CD4-positive, alpha-beta memory T cell (primary cell): ENCODE data around the gene FOXA1. TPM values are rescaled to one million over a fixed set of nuclear protein-coding genes. Genes with fewer than 3 reads are reported as not detected.
A peak's percentile ranks its signal among the peaks of the same experiment; 100 is the strongest.

Experiments
- CTCF ChIA-PET: fragments of 350-600 bp; sonication (Branson Sonifier 250); formaldehyde crosslinking; loops from one replicate; lab custom pipeline; 2021; ENCODE audit warnings: inconsistent platforms; ENCODE audit not compliant: partially characterized antibody; lab: Charles Lee
- POLR2A ChIA-PET: fragments of 350-600 bp; sonication (Branson Sonifier 250); formaldehyde crosslinking; loops from one replicate; lab custom pipeline; 2021; ENCODE audit not compliant: partially characterized antibody; lab: Charles Lee
- DNase-seq, 5 donors: peaks; one replicate each; pipeline versions ENCODE4 v3.0.0 to v3.0.0-alpha.2; 2020 to 2022; ENCODE audit warnings: mixed read lengths in 1 of 5
- H3K27ac ChIP-seq: one replicate; pipeline ENCODE4 v1.7.0; 2013; ENCODE audit warnings: low read depth, low read length
- H3K27me3 ChIP-seq: 2 replicates; pipeline ENCODE4 v1.7.0; 2013; ENCODE audit warnings: mild to moderate bottlenecking, low read length, moderate library complexity; ENCODE audit not compliant: insufficient read depth
- H3K36me3 ChIP-seq: 2 replicates; pipeline ENCODE4 v1.7.0; 2013; ENCODE audit warnings: mild to moderate bottlenecking, low read length, moderate library complexity; ENCODE audit not compliant: insufficient read depth
- H3K4me1 ChIP-seq: 2 replicates; pipeline ENCODE4 v1.7.0; 2013; ENCODE audit warnings: mild to moderate bottlenecking, low read length, moderate library complexity; ENCODE audit not compliant: insufficient read depth
- H3K4me3 ChIP-seq, 2 donors: one replicate each; pipeline ENCODE4 v1.7.0; 2013; ENCODE audit warnings: low read length in 2 of 2, mild to moderate bottlenecking in 1 of 2
- H3K9me3 ChIP-seq, 2 donors: one replicate each; pipeline ENCODE4 v1.7.0; 2013; ENCODE audit warnings: low read length in 2 of 2, control low read depth in 1 of 2; ENCODE audit not compliant: control insufficient read depth in 1 of 2
- H3K27ac Mint-ChIP-seq, 7 donors: one replicate each; pipeline ENCODE4 v1.8.0; 2020 to 2021; ENCODE audit warnings: mixed read lengths in 7 of 7, mild to moderate bottlenecking in 6 of 7, inconsistent platforms in 3 of 7, moderate library complexity in 3 of 7
- H3K27me3 Mint-ChIP-seq, 2 donors: one replicate each; pipeline ENCODE4 v1.8.0; 2020 to 2021; ENCODE audit warnings: mixed read lengths in 2 of 2
- H3K36me3 Mint-ChIP-seq, 2 donors: one replicate each; pipeline ENCODE4 v1.8.0; 2020 to 2021; ENCODE audit warnings: mixed read lengths in 2 of 2, inconsistent platforms in 1 of 2, mild to moderate bottlenecking in 1 of 2
- H3K4me1 Mint-ChIP-seq, 4 donors: one replicate each; pipeline ENCODE4 v1.8.0; 2020 to 2021; ENCODE audit warnings: mixed read lengths in 4 of 4, mild to moderate bottlenecking in 1 of 4
- H3K4me3 Mint-ChIP-seq, 8 donors: one replicate each; pipeline ENCODE4 v1.8.0; 2020 to 2021; ENCODE audit warnings: mixed read lengths in 8 of 8, mild to moderate bottlenecking in 7 of 8, moderate library complexity in 6 of 8, inconsistent platforms in 3 of 8
- H3K9me3 Mint-ChIP-seq, 8 donors: one replicate each; pipeline ENCODE4 v1.8.0; 2020 to 2021; ENCODE audit warnings: mixed read lengths in 8 of 8, mild to moderate bottlenecking in 5 of 8, inconsistent platforms in 3 of 8, moderate library complexity in 1 of 8
- intact Hi-C: fragments of 100-400 bp; cut with micrococcal nuclease; formaldehyde crosslinking; loops from one replicate; pipeline ENCODE4 v1.15.1; 2023
- polyA plus RNA-seq, 2 donors: library from polyadenylated mRNA; unstranded; fragments of 300-500 nt; fragmentation: Illumina TruSeq; gene quantifications; one replicate each; pipeline ENCODE4 v1.2.3, GENCODE V29; 2021
- total RNA-seq, 2 experiments: library from RNA; stranded (reverse); gene quantifications; one replicate each; pipeline ENCODE4 v1.2.3, GENCODE V29; 2021

Gene FOXA1
- total and polyA plus RNA-seq, 4 experiments from 2014 or later = not detected

DNA sequence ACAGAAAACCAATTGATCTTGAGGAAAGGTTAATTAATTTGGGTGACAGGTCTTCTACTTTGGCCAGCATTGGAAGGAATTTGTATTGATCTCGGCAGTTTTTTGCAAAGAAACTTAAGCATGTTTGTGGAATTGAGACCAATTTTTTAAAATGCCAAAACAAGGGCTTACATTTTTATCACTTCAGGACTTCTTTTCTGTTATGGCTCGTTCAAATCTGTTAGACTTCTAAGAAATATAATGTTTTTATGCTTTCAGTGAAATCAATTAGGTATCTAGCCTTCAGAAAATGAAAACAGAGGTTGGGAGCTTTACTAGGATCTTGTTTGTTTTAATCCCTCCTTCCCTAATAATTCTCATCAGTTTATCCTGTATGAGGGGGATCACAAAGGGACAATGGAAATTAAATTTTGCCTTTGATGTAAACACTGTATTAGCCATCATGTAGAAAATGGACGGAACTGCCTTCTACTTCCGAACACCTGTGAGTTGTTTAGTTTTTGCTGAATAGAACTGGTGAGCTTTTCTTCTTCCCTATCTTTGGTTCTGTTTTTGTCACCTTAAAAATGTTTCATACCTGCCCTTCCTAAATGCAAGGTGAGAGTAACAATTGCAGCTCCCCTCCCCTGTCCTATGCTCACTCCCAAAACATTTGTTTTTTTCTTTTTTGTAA lies 7.8 kb downstream of the FOXA1 start:
- Histone ChIP-seq H3K4me1 (no peaks in the 10 kb centered on the region), H3K4me3 (no peak overlapping the region), H3K27ac (no peak overlapping the region), H3K9me3 (no peaks in the 10 kb centered on the region), H3K27me3 (peaks cover 18% of the 10 kb centered on the region), H3K36me3 (no peaks in the 10 kb centered on the region)
- intact Hi-C loops = no loop called here
- ChIA-PET POLR2A (no interaction called here), CTCF (no interaction called here)
- peaks cover 46 to 54% of the 10 kb centered on the region in 2 donors for H3K27me3 Mint-ChIP-seq
- peaks cover 0 to 43% (median 26%) of the 10 kb centered on the region in 8 donors for H3K9me3 Mint-ChIP-seq
- no peak for DNase-seq
- H3K27ac Mint-ChIP-seq = peak overlapping the region in 1 of 7 donors; percentile 2
- no peak overlapping the region for H3K4me3 Mint-ChIP-seq
- H3K36me3 Mint-ChIP-seq = peaks cover 0 to 4% of the 10 kb centered on the region in 2 donors
- H3K4me1 Mint-ChIP-seq = no peaks in the 10 kb centered on the region

DNA sequence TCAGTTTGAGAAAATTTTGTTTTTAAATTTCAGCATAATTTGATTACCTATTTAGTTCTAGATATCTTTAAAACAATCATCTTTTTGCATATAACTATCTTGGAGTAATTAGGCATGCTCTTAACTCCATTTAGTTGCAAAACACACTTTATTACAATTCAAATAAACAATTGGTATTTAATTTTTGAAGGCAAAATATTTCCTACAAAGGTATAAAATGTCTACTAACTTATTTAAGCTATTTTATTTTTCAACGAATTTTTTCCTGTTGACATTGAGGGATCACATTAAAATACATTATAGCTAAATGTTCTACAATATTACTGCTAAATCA lies 8.3 kb downstream of the FOXA1 start:
- peak overlapping the region in 1 of 7 donors; percentile 2 for H3K27ac Mint-ChIP-seq
- no peak overlapping the region for H3K4me3 Mint-ChIP-seq
- peaks cover 0 to 43% (median 26%) of the 10 kb centered on the region in 8 donors for H3K9me3 Mint-ChIP-seq
- no peak for DNase-seq
- H3K27me3 Mint-ChIP-seq = peaks cover 44 to 54% of the 10 kb centered on the region in 2 donors
- Histone ChIP-seq H3K27me3 (peaks cover 18% of the 10 kb centered on the region), H3K4me1 (no peaks in the 10 kb centered on the region), H3K36me3 (no peaks in the 10 kb centered on the region), H3K27ac (no peak overlapping the region), H3K9me3 (no peaks in the 10 kb centered on the region), H3K4me3 (no peak overlapping the region)
- ChIA-PET CTCF (no interaction called here), POLR2A (no interaction called here)
- peaks cover 0 to 4% of the 10 kb centered on the region in 2 donors for H3K36me3 Mint-ChIP-seq
- no peaks in the 10 kb centered on the region for H3K4me1 Mint-ChIP-seq
- intact Hi-C loops = no loop called here

DNA sequence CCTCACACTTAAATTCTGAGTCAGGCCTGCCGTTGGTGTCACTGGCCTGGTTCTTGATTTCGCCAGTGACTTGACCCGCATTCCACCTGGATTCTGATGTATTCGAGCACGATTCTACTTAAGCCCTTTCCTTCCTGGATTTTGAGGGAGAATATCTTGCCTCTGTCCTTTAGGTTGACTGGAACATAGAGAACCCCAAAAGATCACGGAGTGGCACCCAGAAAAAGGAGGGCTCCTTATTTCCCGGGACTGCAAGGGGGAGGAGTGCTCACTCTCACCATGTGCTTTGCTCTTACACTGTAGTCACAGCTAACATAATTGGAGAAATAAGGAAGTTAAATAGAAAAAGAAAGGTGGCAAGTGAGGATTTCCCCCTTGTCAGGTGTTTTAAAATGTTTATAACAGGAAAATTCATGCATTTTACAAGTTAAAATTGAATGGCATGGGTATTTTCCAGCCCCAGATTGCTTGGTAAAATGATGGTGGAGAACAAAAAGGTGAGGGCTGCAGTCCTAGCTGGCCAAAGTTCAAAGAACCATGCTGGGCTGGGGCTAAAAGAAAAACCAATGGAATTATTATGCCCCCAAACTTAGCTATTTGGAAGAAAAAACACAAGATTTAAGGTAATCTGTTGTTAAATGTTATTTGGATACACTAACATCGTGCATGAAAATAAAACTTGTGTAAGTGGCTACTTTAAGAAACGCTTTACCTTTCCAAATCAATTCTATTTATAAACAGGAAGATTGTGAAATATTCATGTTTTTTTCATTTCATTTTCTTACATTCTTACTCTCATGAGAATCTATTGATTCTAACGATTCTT lies 8.9 kb downstream of the FOXA1 start:
- H3K4me1 Mint-ChIP-seq = no peaks in the 10 kb centered on the region
- H3K4me3 Mint-ChIP-seq = no peak overlapping the region
- H3K9me3 ChIP-seq = no peaks in the 10 kb centered on the region
- H3K9me3 Mint-ChIP-seq = peaks cover 0 to 41% (median 24%) of the 10 kb centered on the region in 8 donors
- H3K4me1 ChIP-seq = no peaks in the 10 kb centered on the region
- ChIA-PET POLR2A (no interaction called here), CTCF (no interaction called here)
- H3K4me3 ChIP-seq = no peak overlapping the region
- no peak overlapping the region for H3K27ac ChIP-seq
- no peak for DNase-seq
- H3K27me3 Mint-ChIP-seq = peaks cover 44 to 52% of the 10 kb centered on the region in 2 donors
- peaks cover 0 to 4% of the 10 kb centered on the region in 2 donors for H3K36me3 Mint-ChIP-seq
- peaks cover 18% of the 10 kb centered on the region for H3K27me3 ChIP-seq
- intact Hi-C loops = no loop called here
- no peak overlapping the region for H3K27ac Mint-ChIP-seq
- no peaks in the 10 kb centered on the region for H3K36me3 ChIP-seq

DNA sequence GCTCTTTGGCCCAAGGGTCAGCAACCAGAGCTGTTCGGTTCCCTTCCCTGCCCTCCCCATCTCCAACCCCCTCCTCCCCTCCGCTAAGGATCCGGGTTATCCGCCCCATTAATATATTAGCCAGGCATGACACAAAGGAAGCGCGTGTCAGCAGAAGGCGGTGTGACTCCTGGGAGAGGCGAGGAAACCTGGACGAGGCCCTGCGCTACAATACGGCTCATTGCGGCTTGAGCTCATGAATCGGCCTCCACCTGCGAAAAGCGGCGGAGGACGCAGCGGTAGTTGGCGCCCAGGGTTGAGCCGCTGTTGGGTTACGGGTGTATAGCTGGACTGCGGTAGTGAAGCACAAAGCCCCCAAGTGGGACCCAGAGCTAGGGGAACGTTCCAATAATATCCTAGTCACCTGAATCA lies 9.9 kb downstream of the FOXA1 start:
- peaks cover 15% of the 10 kb centered on the region for H3K27me3 ChIP-seq

DNA sequence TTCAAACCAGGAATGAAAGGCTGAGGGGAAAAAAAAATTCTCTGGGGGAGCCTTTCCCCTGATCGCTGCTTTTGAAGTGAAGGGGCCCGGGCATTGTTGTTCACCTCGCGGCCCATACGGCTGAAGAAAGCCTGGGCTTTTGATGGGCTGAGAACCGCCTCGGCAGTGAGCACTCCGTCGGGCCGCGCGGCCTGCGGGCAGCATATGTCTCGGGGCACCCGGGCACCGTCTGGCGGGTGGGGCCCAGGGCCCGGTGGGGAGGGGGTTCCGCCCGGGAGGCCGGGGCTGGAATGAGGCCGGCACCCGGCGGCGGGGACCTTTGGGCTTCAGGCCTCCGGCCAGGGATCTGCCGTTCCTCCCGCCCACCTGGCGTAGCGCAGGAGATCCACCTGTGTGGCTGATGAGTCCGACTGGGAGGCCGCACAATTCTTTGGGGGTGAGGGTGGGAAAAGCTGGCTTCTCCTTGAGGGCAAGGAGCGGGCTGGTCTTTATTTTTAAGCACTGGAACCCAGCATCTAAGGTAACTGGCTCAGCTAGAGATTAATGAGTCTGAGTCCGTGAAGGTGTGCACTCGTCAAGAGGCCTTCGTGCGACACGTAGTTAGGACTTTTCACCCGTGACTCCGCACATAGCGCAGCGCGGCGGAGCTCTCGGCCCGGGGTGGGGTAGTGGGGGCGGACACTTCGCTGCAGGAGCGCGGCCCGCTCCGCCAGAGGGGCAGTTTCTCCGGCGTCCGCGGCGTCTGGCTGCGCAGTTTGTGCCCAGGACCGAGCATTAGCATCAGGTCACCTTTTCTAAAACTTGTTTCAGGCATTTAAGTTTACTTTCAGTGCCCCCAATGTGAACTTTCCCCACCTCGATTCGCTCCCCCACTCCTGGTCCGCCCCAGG lies 10.6 kb downstream of the FOXA1 start:
- no peak overlapping the region for H3K4me3 Mint-ChIP-seq
- no peaks in the 10 kb centered on the region for H3K4me1 Mint-ChIP-seq
- no peaks in the 10 kb centered on the region for H3K36me3 ChIP-seq
- peaks cover 11% of the 10 kb centered on the region for H3K27me3 ChIP-seq
- no peak overlapping the region for H3K27ac Mint-ChIP-seq
- no peak for DNase-seq
- H3K9me3 ChIP-seq = no peaks in the 10 kb centered on the region
- H3K4me3 ChIP-seq = no peak overlapping the region
- peaks cover 0 to 4% of the 10 kb centered on the region in 2 donors for H3K36me3 Mint-ChIP-seq
- CTCF ChIA-PET = no interaction called here
- H3K4me1 ChIP-seq = no peaks in the 10 kb centered on the region
- POLR2A ChIA-PET = no interaction called here
- intact Hi-C loops = no loop called here
- H3K27me3 Mint-ChIP-seq = peaks cover 34 to 38% of the 10 kb centered on the region in 2 donors
- no peak overlapping the region for H3K27ac ChIP-seq
- H3K9me3 Mint-ChIP-seq = peaks cover 2 to 29% (median 18%) of the 10 kb centered on the region in 8 donors

More for the DNA sequence above, 9.9 kb downstream of the FOXA1 start:
- Histone ChIP-seq H3K4me3 (no peak overlapping the region), H3K9me3 (no peaks in the 10 kb centered on the region), H3K4me1 (no peaks in the 10 kb centered on the region), H3K36me3 (no peaks in the 10 kb centered on the region), H3K27ac (no peak overlapping the region)
- DNase-seq = no peak
- intact Hi-C loops = no loop called here
- no peak overlapping the region for H3K27ac Mint-ChIP-seq
- peaks cover 35 to 41% of the 10 kb centered on the region in 2 donors for H3K27me3 Mint-ChIP-seq
- no peak overlapping the region for H3K4me3 Mint-ChIP-seq
- peaks cover 0 to 4% of the 10 kb centered on the region in 2 donors for H3K36me3 Mint-ChIP-seq
- POLR2A ChIA-PET = no interaction called here
- no peaks in the 10 kb centered on the region for H3K4me1 Mint-ChIP-seq
- peaks cover 0 to 31% (median 20%) of the 10 kb centered on the region in 8 donors for H3K9me3 Mint-ChIP-seq
- CTCF ChIA-PET = no interaction called here

DNA sequence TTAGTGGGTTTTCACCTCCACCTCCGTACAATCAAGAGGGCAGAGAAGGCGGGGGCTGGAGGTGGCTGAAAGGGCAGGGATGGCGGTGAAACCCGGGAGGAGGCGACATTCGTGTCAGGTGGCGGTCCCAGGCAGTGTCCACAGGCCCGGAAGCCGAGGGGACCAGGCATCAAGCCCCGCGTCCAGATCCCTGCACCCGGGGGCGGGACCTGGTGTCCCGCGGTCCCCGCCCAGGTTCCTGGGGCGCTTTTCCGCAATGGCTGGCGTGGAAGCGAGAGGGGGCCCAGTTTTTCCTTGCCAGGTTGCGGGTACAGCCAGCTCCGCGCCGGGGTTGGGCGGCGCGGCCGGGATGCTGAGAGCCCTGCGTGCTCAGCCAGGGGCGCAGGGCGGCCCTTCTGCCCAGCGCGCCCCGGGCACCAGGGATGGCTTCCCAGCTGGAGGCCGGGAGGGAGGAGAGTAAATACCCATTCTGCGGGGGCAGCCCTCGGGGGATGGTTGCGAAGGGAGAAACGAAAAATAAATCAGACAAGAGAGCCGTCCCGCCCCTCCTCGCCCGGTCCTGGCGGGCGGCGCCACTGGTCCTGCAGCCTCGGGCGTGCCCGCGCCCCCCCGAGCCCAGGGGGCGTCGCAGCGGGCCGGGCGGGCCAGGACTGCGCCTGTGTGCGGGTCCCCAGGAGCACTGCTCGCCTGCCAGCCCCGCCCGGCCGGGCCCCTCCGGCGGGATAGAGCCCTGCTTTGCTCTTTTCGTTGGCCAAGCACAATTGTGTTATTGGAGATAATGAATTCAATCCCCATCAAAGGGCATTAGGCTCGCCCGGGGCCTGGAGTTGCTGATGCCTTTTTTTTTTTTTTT lies 11.5 kb downstream of the FOXA1 start:
- H3K27me3 Mint-ChIP-seq = peaks cover 26 to 30% of the 10 kb centered on the region in 2 donors

More for the DNA sequence above, 11.5 kb downstream of the FOXA1 start:
- H3K4me1 Mint-ChIP-seq = no peaks in the 10 kb centered on the region
- ChIA-PET CTCF (no interaction called here), POLR2A (no interaction called here)
- H3K27me3 ChIP-seq = peaks cover 5% of the 10 kb centered on the region
- H3K9me3 Mint-ChIP-seq = peaks cover 0 to 21% (median 12%) of the 10 kb centered on the region in 8 donors
- H3K4me1 ChIP-seq = no peaks in the 10 kb centered on the region
- H3K9me3 ChIP-seq = no peaks in the 10 kb centered on the region
- no peak for DNase-seq
- H3K27ac Mint-ChIP-seq = no peak overlapping the region
- no peak overlapping the region for H3K4me3 ChIP-seq
- peaks cover 0 to 4% of the 10 kb centered on the region in 2 donors for H3K36me3 Mint-ChIP-seq
- intact Hi-C loops = no loop called here
- no peaks in the 10 kb centered on the region for H3K36me3 ChIP-seq
- peak overlapping the region in 2 of 8 donors; percentile 23 to 39 for H3K4me3 Mint-ChIP-seq
- H3K27ac ChIP-seq = no peak overlapping the region
